OCI-LY7 (cell line): Measurements from ENCODE around the gene FAM78A.

ENCODE experiments used
- CTCF ChIP-seq: fragments of 200-600 bp; sonication (generic); conservative IDR thresholded peaks from 2 replicates; pipeline ENCODE4 v1.5.1; 2014; ENCODE audit warnings: mild to moderate bottlenecking, antibody characterized with exemption, low read length, moderate library complexity, mixed read lengths
- EZH2phosphoT487 ChIP-seq: fragments of 200-600 bp; sonication (generic); IDR thresholded peaks from 2 replicates; pipeline ENCODE4 v1.6.1; 2018; ENCODE audit warnings: low read depth, borderline replicate concordance, mild to moderate bottlenecking, mixed run types, antibody characterized with exemption, low read length, moderate library complexity, mixed read lengths

GRCh38 chr9:131227959-131228460, 48.3 kb downstream of the FAM78A start:
- TF ChIP-seq CTCF (no peak), EZH2phosphoT487 (no peak)
